ENCODE data around the gene DEAF1.
A peak's percentile ranks its signal among the peaks of the same experiment; 100 is the strongest.
"Not testable (repeated sequence)": the region's sequence is repeated elsewhere in the genome, so short reads cannot be mapped to it uniquely, and the experiment has no call there.

The DEAF1 gene

DNA sequence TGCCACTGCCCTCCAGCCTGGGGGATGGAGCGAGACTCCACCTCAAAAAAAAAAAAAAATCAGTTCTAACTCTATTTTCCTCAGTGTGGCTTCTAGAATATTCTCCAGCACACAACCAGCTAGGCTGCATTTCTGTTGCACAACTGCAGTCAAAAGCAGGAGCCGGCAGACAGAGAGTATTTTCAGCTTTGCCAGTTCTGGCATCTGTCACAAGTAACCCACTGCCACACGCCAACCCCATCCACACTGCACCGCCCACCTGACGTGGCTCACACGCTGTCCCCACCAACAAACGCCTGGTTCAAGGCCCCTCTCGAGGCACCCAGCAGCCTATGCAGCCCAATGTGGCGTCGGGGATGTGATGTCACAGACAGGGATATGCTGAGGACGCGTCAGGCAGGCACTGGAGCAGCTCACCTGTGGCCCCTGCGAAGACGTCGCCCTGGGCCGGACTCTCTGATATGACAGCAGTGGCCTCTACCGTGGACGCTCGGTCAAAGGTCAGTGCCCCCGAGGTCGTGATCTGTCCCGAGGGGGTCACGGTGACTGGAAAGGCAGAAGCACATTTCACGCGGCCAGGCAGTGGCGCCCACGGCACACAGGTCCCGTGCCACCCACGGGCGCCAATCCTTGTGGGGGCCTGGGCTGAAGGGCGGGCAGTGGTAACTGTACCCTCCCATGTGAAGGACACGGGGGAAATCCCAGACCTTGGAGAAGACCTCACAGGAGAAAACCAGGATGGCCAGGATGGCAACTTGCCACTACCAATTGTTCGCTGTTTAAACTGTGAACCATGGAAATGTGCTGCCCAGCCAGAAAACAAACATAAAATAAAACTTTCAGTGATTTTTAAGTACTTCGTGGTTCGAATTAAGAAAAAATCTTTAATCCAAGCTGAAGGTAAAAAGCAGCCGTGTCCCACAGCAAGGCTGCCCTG is 15.5 kb downstream of the DEAF1 start:
- DNase-seq, result no peak

DNA sequence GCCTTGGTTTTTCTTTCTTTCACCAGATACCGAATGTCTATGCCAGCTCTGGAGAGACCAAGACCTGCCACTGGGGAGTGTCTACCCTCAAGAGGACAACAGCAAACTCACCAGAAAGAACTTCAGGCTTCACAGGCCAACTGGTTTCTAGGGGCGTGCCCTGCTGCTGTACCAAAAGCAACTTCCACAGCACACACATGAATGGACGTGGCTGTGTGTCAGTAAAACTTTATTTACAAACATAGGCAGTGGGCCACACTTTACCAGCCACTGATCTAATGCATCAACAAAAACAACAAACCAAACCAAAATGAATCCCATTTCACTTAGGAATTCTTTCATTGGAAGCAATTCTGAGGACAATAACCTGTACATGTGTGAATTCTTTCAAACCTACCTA is 16.7 kb downstream of the DEAF1 start:
- DNase-seq, result no peak

DNA sequence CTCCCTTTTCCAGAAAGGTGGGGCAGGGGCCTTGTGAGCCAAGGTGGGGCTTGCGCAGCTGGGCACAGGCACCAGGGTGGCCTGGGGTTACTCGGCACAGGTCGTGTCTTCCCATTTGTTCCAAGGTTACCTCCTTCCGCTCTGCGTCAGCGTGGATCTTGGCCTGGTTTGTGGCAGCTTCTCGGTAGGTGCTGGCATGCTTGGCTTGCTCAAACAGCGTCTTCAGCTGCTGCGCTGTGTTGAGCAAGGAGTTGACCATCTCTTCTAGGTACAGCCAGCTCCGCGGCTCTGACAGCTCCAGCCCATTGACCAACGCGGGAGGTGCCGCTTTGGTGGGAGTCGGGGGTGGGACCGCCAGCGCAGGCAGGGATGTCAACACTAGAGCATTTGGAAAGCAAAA is 20.6 kb downstream of the DEAF1 start:
- no peak for DNase-seq

DNA sequence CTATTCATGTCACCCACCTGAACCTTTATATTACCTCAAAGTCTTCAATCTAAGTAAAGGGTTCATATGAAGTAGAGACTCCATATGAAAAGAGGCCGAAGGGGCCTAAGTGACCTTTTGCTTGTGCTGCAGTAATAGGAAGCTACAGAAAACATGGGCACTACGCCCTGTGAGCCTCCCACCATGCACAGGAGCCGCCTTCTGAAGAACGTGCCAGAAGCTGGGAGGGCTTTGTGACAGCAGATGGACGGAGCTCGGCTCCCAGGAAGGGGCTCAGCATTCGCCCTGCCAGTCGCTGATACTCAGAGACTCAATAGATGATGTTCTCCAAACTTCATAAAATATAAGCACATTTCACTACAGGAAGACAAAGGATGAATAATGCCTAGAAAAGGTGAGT is 21.2 kb downstream of the DEAF1 start:
- no peak for DNase-seq

DNA sequence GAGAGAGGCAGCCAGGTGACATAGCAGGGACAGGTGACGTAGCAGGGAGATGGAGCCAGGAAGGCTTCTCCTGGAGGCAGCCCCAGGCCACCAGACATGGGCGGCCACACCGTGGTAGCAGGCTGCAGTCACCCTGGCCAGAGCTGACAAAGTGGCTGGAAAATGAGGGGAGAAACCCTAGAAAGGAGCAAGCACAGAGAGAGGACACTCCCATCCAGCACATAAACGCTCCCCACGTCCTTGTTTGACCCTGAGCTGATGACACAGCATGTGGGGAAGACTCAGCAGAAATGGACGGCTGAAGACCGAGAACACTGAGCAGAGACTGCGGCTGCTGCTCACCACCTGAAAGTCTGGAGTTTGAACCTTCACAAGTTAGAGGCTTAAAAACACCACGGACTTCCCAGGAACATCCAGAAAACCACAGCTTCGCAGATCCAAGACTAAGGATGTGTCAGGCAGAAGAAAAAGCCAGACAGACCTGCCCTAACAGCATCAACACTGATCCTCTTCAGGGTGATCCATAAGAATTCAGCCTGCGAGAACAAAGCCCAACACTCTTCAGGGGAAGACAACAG is 29.2 kb downstream of the DEAF1 start:
- no peak for DNase-seq

DNA sequence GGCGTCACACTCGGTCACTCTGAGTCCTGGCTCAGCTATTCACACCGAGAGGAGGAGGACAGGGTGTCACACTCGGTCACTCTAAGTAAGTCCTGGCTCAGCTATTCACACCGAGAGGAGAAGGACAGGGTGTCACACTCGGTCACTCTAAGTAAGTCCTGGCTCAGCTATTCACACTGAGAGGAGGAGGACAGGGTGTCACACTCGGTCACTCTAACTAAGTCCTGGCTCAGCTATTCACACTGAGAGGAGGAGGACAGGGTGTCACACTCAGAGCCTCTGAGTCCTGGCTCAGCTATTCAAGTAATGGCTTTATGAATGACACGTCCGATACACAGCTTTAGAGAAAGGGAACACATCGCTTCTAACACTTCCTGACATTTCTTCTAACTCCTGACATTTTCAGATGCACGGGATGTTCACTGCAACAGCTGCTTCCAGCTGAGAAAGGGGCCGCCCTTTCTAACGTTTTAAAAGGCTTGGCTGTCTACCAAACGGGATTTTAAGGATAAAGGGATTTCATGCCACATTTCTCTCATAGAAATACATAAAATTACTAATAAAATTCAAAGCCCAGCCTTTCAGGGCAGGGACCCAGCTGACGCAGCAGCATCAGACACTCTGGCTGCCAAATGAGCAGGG is 29.8 kb downstream of the DEAF1 start:
- no peak for DNase-seq

DNA sequence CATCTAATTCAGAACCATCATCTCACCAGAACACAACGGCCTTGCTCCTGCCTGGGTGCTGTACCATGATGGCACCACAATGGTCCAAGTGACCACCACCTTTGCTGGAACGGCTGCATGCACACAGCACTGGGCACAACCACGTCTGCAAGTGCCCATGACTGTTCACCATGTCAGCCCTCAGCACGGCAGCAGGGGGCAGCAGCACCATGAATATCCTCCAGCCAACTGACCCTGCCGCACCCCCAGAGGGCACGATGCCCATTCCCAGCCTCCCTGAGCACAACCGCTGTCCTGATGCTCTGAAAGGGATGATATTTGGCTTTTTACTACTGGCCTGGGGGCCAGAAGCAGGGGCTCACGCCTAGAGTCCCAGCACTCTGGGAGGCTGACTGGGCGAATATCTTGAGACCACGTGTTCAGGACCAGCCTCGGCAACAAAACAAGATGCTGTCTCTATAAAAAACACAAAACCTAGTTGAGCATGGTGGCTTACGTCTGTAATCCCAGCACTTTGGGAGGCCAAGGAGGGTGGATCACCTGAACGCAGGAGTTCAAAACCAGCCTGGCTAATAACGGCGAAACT is 32.2 kb downstream of the DEAF1 start:
- DNase-seq, result peak; percentile 28

DNA sequence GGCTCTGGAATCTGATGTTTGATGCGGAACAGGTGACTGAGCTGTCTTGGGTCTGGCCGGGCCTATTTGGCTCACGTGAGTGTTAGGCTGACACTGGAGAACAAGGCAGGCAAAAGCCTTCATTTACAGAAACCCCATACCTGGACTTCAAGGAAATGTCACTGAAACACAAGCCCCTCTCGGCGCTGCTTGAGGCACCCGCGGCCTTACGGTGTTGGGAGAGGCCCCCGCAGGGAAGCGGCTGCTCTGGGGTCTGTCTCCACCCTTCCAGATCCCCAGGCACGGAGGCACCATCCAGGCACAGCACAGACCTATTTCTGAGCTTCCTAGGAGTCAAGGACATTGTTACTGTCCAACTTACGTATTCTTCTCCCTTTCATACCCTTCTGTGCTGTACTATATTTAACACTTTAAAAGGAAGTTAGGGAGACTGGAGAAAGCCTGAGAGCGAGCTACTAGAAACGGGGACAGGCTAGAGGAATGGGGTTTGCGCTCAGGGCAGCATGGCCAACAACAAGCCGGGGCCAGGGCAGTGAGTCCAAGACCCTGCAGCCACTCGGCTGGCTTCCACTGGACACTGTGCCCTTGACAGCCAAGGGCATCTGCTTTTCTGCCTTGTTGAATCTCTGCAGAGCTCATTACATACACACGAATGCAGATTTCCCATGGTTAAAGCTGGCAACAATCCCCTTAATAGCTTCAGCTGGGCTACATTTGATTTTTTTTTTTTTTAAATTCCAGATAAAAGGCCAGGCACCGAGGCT is 34.2 kb downstream of the DEAF1 start:
- DNase-seq, result no peak

DNA sequence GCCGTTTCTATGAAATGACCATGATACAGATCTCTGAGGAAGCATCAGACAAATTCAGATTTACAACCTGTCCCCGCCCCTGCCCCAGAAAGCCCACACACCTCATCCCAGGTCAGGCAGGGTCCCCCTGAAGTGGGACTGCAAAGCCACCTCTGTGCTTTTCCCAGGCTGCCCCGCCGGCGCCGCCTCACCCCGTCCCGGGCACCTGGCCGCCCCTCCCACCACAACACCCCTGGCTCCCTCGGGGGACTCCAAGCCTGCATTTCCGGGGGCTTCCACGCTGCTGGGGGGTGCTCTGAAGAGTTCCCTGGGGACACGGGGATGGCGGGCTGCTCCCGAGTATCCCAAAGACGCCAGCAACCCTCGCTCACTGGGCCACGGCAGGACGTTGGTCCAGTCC is 34.7 kb downstream of the DEAF1 start:
- no peak for DNase-seq

DNA sequence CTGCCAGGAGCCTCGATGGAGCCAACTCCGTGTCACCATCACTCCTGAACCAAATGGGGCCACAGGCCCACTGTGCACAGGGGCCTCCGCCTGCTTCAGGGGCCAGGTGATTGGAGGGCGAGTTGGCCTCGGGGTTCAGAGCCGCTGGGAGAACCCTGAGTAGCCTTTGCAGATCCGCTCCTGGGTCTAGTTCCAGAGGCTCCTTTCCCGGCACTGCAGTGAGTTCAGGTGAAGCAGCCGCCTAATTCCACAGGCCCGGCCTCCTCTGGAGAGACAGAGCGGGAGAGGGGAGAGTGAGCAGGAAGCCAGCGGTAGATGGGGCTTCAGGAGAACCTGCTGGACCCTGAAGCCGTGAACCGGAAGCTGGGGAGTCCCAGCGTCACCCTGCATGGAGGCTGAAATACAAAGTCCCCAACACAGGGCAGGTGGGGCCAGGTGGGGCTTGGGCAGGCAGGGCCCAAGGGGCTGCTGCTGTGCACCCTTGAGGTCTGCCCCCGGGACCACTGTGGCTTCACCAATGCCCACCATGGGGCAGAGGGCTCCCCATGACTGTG is 35.4 kb downstream of the DEAF1 start:
- no peak for DNase-seq

DNA sequence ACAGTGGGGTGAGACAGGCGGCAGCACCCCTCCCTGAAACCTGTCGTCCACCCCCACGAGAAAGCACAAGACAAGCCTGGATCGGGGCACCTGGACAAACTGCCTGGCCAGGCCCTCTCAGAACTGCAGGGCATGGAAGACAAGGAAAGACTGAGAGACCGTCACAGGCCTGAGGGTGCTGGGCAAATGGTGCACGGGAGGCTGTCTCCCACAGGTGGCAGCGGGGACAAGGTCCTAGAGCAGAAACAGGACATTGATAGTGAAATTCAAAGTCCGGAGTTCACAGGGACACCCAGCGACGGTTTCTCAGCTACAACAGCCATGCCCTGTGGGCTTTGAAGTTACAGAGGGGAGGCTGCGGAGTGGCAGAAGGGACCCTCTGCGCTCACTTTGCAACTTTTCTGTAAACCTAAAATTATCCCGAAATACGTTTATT is 37.3 kb downstream of the DEAF1 start:
- no peak for DNase-seq

DNA sequence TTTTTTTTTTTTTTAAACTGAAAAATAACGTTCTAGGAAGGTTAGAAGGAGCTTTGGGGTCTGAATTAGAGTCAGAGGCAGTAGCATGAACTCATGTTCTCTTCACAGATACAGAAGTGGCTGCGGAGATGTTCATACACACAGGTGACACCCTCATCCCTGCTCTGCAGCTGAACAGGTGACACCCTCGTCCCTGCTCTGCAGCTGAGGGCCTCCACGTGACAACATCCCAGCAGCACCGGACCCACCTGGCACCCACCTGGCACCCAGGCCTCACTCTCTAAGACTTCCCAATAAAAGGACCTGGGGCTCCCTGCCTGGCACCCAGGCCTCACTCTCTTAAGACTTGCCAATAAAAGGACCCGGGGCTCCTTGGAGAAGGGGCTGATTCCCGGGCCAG is 38.2 kb downstream of the DEAF1 start:
- DNase-seq, result no peak

DNA sequence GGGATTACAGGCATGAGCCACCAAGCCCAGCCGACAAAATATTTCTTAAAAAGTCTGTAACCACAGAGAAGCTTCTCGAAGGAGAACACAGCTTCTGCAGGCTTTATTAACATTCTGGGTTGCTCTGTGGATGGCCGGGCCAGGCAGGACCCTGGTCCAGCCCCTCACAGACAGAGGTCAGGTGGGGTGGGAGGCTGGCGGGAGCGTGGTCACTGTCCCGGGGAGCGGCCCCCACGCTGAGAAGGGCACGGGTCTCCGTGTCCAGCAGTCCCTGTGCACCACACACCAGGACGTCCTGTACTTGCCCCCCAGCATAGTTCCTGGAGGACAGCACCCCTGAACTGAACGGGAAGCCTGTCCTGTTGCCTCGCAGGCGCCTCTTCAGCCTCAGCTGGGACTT is 38.6 kb downstream of the DEAF1 start:
- no peak for DNase-seq

DNA sequence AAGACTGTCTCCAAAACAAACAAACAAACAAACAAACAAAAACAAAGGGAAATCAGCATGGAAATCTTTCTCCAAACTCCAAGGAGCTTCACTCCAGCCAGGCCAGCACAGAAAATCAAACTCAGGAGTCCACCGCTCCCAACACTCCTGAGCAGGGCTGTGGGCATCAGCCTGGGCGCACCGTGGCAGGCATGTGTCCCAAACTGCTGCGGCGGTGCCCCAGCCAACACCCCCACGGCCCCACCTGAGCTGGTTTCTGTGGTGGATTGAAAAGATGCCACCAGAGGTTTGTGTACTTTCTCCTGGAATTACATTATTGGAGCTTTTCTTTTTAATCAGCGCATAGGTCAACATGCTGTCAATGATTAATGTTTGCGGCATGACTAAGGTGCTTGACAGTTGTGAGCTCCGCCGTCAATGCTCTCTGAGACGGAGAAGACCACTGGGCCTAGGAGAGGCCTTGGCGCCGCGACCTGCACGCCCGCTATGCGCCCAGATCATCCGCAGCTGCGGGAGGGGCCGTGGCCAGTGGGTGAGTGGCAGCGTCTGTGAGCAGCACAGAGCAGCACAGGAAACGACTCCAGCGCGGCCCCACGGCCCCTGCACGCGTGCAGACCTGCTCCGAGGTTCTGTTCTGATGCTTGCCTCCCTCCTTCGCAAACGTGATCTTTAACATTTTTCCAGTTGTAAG is 39.8 kb downstream of the DEAF1 start:
- no peak for DNase-seq

DNA sequence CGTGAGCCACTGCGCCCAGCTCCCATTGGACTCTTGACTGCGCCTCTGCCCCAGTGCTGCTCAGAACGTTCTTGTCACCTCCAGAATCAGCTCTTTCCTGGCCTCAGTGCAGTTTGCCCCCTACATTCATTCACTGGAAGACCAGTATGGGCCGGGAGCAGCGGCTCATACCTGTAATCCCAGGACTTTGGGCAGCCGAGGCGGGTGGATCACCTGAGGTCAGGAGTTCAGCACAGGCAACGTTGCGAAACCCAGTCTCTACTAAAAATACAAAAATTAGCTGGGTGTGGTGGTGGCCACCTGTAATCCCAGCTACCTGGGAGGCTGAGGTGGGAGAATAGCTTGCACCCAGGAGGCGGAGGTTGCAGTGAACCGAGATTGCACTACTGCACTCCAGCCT is 40.6 kb downstream of the DEAF1 start:
- not testable (repeated sequence) for DNase-seq

DNA sequence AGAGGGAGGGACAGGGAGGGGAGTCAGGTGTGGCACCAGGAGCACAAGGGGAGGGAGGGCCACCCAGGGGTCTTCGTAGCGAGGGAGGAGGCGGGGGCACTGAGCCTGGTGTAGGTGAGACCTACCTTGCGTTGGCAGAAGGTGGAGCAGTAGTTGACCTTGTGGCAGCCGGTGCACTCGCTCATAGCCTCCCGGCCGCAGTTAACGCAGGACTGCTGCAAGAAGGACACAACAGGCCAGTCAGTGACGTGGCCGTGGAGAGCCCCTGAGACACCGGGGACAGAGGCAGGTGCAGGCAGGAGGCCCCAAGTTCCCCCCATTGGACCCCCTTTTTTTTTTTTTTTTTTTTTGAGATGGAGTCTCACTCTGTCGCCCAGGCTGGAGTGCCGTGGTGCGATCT is 41.2 kb downstream of the DEAF1 start:
- DNase-seq, result no peak

DNA sequence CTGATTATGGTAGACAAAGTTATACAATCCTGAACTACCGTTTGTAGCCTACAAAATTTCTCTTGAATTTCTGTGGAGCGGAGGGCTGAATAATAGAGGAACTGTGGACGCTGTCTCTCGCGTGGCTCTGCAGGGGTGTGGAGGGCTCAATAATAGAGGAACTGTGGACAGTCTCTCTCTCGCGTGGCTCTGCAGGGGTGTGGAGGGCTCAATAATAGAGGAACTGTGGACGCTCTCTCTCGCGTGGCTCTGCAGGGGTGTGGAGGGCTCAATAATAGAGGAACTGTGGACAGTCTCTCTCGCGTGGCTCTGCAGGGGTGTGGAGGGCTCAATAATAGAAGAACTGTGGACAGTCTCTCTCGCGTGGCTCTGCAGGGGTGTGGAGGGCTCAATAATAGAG is 41.9 kb downstream of the DEAF1 start:
- not testable (repeated sequence) for DNase-seq

DNA sequence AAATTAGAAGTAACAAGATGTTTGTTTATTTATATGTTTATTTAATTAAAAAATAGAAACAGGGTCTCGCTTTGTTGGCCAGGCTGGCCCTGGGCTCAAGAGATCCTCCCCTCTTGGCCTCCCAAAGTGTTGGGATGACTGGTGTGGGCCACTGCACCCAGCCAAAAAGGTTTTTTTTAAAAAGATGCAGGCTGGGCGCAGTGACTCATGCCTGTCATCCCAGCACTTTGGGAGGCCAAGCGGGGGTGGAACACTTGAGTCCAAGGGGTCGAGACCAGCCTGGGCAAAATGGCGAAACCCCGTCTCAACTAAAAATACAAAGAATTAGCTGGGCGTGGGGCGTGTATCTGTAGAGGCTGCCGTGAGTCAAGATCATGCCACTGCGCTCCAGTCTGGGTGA is 44.5 kb downstream of the DEAF1 start:
- DNase-seq, result no peak

DNA sequence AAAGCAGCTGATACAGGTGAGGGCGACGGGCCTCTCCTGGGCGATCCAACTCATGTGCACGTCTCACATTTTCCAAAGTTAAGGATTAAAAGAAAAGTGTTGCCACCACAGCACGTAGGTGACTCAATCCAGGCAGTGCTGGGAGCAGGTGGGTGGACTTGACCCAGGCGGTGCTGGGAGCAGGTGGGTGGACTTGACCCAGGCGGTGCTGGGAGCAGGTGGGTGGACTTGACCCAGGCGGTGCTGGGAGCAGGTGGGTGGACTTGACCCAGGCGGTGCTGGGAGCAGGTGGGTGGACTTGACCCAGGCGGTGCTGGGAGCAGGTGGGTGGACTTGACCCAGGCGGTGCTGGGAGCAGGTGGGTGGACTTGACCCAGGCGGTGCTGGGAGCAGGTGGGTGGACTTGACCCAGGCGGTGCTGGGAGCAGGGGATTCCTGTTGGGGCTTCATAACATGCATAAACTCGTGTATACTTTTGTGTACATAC is 47.3 kb downstream of the DEAF1 start:
- DNase-seq, result not testable (repeated sequence)

DNA sequence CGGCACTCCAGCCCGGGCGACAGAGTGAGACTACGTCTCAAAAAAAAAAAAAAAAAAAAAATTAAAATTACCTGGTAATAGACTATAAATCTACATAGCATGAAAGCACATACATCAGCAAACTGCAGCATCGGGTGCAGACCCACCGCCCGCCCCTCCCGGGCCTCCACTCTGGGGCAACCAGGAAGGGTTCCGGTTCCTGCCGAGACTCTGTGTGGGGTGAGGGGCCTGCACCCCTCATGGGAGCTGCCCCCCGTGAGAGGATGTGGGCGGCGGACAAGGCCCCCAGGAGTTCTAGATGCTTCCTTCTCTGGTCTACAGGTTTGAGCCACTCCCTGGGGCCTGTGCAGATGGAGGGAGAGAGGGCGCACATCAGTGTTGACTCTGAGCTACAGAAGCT is 48.8 kb downstream of the DEAF1 start:
- DNase-seq, result no peak

DNA sequence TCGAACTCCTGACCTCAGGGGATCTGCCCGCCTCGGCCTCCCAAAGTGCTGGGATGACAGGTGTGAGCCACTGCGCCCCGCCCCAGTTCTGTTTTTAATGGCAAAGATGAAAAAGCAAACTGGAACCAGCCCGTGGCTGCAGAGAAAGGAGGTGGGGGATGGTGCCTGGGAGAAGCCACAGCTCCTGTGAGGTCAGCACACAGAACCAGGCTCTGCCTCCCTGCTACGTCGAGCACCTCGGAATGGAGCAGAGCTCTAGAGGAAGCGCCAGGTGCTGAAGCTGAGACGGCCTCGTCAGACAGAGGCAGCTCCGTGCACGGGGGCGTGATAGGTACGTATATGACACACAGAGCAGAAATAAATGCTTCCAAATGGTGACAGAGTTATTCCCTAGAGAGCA is 49.5 kb downstream of the DEAF1 start:
- DNase-seq, result no peak

All from NCI-H1436 (cell line).